Measurements from ENCODE around the gene NPHS2.

NPHS2 gene

GRCh38 chr1:179591253-179591591 lies 15.5 kb upstream of the NPHS2 start:
- no peak for DNase-seq (ENCODE audit: low read depth)
- TF ChIP-seq, protein P1, sequence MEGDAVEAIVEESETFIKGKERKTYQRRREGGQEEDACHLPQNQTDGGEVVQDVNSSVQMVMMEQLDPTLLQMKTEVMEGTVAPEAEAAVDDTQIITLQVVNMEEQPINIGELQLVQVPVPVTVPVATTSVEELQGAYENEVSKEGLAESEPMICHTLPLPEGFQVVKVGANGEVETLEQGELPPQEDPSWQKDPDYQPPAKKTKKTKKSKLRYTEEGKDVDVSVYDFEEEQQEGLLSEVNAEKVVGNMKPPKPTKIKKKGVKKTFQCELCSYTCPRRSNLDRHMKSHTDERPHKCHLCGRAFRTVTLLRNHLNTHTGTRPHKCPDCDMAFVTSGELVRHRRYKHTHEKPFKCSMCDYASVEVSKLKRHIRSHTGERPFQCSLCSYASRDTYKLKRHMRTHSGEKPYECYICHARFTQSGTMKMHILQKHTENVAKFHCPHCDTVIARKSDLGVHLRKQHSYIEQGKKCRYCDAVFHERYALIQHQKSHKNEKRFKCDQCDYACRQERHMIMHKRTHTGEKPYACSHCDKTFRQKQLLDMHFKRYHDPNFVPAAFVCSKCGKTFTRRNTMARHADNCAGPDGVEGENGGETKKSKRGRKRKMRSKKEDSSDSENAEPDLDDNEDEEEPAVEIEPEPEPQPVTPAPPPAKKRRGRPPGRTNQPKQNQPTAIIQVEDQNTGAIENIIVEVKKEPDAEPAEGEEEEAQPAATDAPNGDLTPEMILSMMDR (IDR thresholded peaks at IDR 0.05; ENCODE audit: insufficient read depth, low read depth, low read length, missing control alignments), result no peak
- H3K4me3 ChIP-seq (ENCODE audit: low read depth, low read length), result no peak overlapping the region

- TF ChIP-seq, protein P1 (IDR thresholded peaks at IDR 0.05; ENCODE audit: insufficient read depth, low read depth, low read length, missing control alignments), result no peak
- H3K4me3 ChIP-seq (ENCODE audit: low read depth, low read length), result no peak overlapping the region
- no peak for DNase-seq (ENCODE audit: low read depth)
Observed at GRCh38 chr1:179590671-179591070, 14.9 kb upstream of the NPHS2 start.

DNA sequence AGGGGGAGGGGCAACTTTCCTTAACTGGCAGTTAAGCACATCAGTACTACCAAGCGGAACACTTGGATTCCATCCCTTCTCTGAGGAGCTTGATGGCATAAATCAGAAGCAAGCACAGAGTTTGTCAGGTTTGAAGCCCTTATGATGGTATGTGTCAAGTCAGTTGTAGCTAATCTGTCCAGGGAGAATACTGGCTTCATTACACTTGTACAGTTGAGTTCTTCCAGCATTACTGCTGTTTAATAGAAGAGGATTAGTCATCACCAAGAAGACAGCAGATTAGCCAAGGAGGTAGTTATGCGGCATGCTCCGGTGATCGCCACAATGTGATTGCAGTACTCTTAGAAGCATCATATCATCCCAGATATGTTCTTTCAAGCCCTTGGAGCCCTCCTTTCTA lies 13.8 kb upstream of the NPHS2 start:
- no peak for DNase-seq (ENCODE audit: low read depth)
- no peak overlapping the region for H3K4me3 ChIP-seq (ENCODE audit: low read depth, low read length)
- TF ChIP-seq, protein P1 (IDR thresholded peaks at IDR 0.05; ENCODE audit: insufficient read depth, low read depth, low read length, missing control alignments), result no peak

GRCh38 chr1:179588425-179589024 lies 12.8 kb upstream of the NPHS2 start:
- no peak for DNase-seq (ENCODE audit: low read depth)
- H3K4me3 ChIP-seq (ENCODE audit: low read depth, low read length), result no peak overlapping the region
- TF ChIP-seq, protein P1 (IDR thresholded peaks at IDR 0.05; ENCODE audit: insufficient read depth, low read depth, low read length, missing control alignments), result no peak

DNA sequence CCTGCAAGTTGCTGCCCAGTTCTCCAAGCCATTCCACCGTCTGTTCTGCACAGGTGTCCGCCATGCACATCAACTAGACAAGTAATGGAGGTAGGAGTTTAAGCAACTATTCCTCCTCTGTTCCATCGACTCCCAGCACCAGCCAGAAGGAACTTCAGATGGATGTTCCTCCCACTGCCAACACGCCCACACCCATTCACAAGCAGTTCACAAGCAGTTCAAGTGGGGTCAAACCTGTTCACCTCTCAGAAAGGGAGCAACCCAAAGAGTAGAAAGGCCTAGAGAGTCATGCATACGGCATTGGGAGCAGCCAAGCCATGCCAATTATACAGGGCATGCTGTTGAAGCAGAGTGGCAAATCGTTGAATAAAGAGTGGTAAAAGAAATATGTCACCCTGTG lies 11.6 kb upstream of the NPHS2 start:
- no peak for DNase-seq (ENCODE audit: low read depth)
- TF ChIP-seq, protein P1 (IDR thresholded peaks at IDR 0.05; ENCODE audit: insufficient read depth, low read depth, low read length, missing control alignments), result no peak
- no peak overlapping the region for H3K4me3 ChIP-seq (ENCODE audit: low read depth, low read length)

DNA sequence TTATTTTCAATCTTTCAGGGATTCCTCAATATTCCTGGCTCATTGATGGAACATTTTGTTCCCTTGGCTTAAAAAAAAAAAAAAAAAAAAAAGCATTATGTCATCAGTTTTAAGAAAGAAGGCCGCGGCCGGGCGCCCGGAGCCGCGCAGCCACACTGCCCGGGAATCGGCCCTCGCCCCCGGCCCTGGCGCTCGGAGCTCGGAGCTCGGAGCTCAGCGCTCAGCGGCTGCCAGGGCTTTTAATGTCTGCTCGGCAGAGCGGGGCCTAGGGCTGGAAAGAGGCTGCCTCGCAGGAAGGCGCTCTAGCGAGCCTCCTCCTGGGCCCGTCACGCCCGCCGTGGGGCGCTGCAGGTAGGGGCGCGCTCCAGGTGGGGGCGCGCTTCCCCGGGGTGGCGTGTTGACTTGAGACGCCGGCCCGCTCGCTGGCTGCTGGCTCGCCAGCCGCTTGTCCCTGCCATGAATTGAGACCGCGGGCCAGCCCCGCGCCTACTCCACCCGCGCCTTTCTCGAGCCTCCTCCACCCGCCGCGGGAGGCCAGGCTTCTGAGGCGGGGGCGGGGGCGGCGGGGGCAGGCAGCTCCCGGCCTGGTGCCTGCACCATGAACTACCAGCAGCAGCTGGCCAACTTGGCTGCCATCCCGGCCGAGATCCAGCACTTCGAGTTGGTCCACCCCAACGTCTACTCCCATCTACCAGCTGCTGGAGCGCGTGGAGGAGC lies 10.5 kb upstream of the NPHS2 start:
- DNase-seq (ENCODE audit: low read depth), result no peak
- H3K4me3 ChIP-seq (ENCODE audit: low read depth, low read length), result no peak overlapping the region
- TF ChIP-seq, protein P1 (IDR thresholded peaks at IDR 0.05; ENCODE audit: insufficient read depth, low read depth, low read length, missing control alignments), result no peak
